Embryonic facial prominence (tissue), 1 donor: ENCODE results near the gene ERC2.
A peak's percentile ranks its signal among the peaks of the same experiment; 100 is the strongest.
"Not testable (repeated sequence)": the region's sequence is repeated elsewhere in the genome, so short reads cannot be mapped to it uniquely, and the experiment has no call there.

Experiments
- DNase-seq: peaks from one replicate; pipeline ENCODE4 v3.0.0-alpha.2; 2016; ENCODE audit errors: extremely low spot score

ERC2 gene

GRCh38 chr3:56066405-56066804, 401.9 kb downstream of the ERC2 start:
- DNase-seq: not testable (repeated sequence)

GRCh38 chr3:56064684-56065083, 403.6 kb downstream of the ERC2 start:
- no peak for DNase-seq

GRCh38 chr3:56061279-56061626, 407.0 kb downstream of the ERC2 start:
- DNase-seq: no peak

GRCh38 chr3:56060521-56061278, 407.6 kb downstream of the ERC2 start:
- no peak for DNase-seq

- no peak for DNase-seq
These were observed 408.5 kb downstream of the ERC2 start for GRCh38 chr3:56059731-56060130.

GRCh38 chr3:56055951-56056350, 412.3 kb downstream of the ERC2 start:
- DNase-seq: no peak

GRCh38 chr3:56055546-56055945, 412.7 kb downstream of the ERC2 start:
- DNase-seq: no peak

- no peak for DNase-seq
These were observed 413.4 kb downstream of the ERC2 start for GRCh38 chr3:56054844-56055243.

GRCh38 chr3:56053727-56054126, 414.5 kb downstream of the ERC2 start:
- DNase-seq: no peak

- DNase-seq: no peak
These were observed 416.1 kb downstream of the ERC2 start for GRCh38 chr3:56052188-56052587.

- DNase-seq: no peak
These were observed 417.2 kb downstream of the ERC2 start for GRCh38 chr3:56051052-56051451.

- no peak for DNase-seq
These were observed 419.3 kb downstream of the ERC2 start for GRCh38 chr3:56048946-56049345.

GRCh38 chr3:56048331-56048730, 419.9 kb downstream of the ERC2 start:
- DNase-seq: no peak

GRCh38 chr3:56042326-56042951, 425.8 kb downstream of the ERC2 start:
- peak; percentile 69 for DNase-seq

- DNase-seq: no peak
These were observed 442.9 kb downstream of the ERC2 start for GRCh38 chr3:56025326-56025725.

- DNase-seq: no peak
These were observed 444.7 kb downstream of the ERC2 start for GRCh38 chr3:56023546-56023945.

GRCh38 chr3:56022619-56023018, 445.6 kb downstream of the ERC2 start:
- DNase-seq: no peak

- no peak for DNase-seq
These were observed 448.6 kb downstream of the ERC2 start for GRCh38 chr3:56019490-56020146.

- not testable (repeated sequence) for DNase-seq
These were observed 452.9 kb downstream of the ERC2 start for GRCh38 chr3:56015374-56015773.

- DNase-seq: no peak
These were observed 455.5 kb downstream of the ERC2 start for GRCh38 chr3:56012721-56013120.

GRCh38 chr3:56005196-56005805, 463.0 kb downstream of the ERC2 start:
- no peak for DNase-seq

GRCh38 chr3:56003129-56003528, 465.1 kb downstream of the ERC2 start:
- DNase-seq: no peak

- DNase-seq: no peak
These were observed 466.3 kb downstream of the ERC2 start for GRCh38 chr3:56001991-56002390.
